GM21390 (cell line): Measurements from ENCODE around the gene MYOM3.

Experiments
- ATAC-seq: cut with Tn5 transposase; IDR thresholded peaks from one replicate; pipeline ENCODE4 v1.9.1; 2021; ENCODE audit not compliant: unreplicated experiment

The MYOM3 gene

DNA sequence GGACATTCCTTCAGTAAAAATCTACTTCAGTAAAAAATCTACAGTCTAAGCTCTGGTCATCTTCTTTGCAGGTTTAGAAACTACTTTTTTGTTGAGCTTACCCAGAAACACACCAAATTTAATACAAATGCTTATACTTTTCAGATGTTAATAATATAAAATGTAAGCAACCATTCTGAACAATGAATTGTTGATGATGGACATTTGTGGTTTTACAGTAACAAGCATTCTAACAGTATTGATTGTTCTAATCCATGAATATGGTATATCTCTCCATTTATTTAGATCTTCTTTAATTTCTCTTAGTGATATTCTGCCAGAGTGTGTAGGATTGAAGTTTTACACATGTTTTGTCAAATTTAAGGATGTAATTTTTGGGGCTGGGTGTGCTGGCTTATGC lies 104.9 kb downstream of the MYOM3 start:
- no peak for ATAC-seq
